HepG2 (cell line): ENCODE results near the gene KIF17.

Experiments used
- DPF2 ChIP-seq: sonication (generic); formaldehyde crosslinking; IDR thresholded peaks from 2 replicates; pipeline ENCODE4 v1.4.0; 2020; ENCODE audit warnings: mild to moderate bottlenecking, low read depth, missing genetic modification reagents, borderline replicate concordance
- EZH2 ChIP-seq: conservative IDR thresholded peaks from 2 replicates; pipeline ENCODE4 v1.6.1; 2012; ENCODE audit warnings: mild to moderate bottlenecking, low read depth, low read length, moderate library complexity
- MEIS2 ChIP-seq: sonication (generic); formaldehyde crosslinking; IDR thresholded peaks from 2 replicates; pipeline ENCODE4 v1.9.0; 2021; ENCODE audit warnings: mild to moderate bottlenecking, missing genetic modification reagents
- NFE2L2 ChIP-seq: fragments of 150-350 bp; IDR thresholded peaks from 2 replicates; pipeline ENCODE4 v1.6.1; 2014; ENCODE audit warnings: low read length
- POLR2AphosphoS5 ChIP-seq: IDR thresholded peaks from 2 replicates; pipeline ENCODE4 v1.6.1; 2012; ENCODE audit warnings: low read depth, low read length
- RFX5 ChIP-seq: IDR thresholded peaks from 2 replicates; pipeline ENCODE4 v1.6.1; 2011; ENCODE audit warnings: low read depth, low read length, improper control_type of control experiment
- ZBTB7A ChIP-seq: sonication (generic); formaldehyde crosslinking; IDR thresholded peaks from 2 replicates; pipeline ENCODE4 v1.8.0; 2022; ENCODE audit warnings: mild to moderate bottlenecking, missing genetic modification reagents
- ZKSCAN8 ChIP-seq: IDR thresholded peaks from 2 replicates; pipeline ENCODE4 v1.6.1; 2016; ENCODE audit warnings: borderline replicate concordance, missing genetic modification reagents, missing compliant biosample characterization
- TF ChIP-seq, protein P1 (sequence below): sonication (generic); formaldehyde crosslinking; IDR thresholded peaks from 2 replicates; pipeline ENCODE4 v1.5.0; 2020; ENCODE audit warnings: mild to moderate bottlenecking, missing genetic modification reagents, moderate library complexity

- TF ChIP-seq, protein P1, sequence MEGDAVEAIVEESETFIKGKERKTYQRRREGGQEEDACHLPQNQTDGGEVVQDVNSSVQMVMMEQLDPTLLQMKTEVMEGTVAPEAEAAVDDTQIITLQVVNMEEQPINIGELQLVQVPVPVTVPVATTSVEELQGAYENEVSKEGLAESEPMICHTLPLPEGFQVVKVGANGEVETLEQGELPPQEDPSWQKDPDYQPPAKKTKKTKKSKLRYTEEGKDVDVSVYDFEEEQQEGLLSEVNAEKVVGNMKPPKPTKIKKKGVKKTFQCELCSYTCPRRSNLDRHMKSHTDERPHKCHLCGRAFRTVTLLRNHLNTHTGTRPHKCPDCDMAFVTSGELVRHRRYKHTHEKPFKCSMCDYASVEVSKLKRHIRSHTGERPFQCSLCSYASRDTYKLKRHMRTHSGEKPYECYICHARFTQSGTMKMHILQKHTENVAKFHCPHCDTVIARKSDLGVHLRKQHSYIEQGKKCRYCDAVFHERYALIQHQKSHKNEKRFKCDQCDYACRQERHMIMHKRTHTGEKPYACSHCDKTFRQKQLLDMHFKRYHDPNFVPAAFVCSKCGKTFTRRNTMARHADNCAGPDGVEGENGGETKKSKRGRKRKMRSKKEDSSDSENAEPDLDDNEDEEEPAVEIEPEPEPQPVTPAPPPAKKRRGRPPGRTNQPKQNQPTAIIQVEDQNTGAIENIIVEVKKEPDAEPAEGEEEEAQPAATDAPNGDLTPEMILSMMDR (CRISPR knock-in tag), result no peak
- TF ChIP-seq EZH2 (no peak), MEIS2 (CRISPR knock-in tag) (no peak), ZKSCAN8 (CRISPR knock-in tag) (no peak), ZBTB7A (no peak), POLR2AphosphoS5 (no peak), NFE2L2 (no peak), DPF2 (CRISPR knock-in tag) (no peak), RFX5 (no peak)
Measured at GRCh38 chr1:20740781-20741180, 23.0 kb upstream of the KIF17 start.
